HL-60 (cell line): ENCODE data around the gene DDIT3.

Source experiments
- GABPA ChIP-seq: IDR thresholded peaks from 2 replicates; pipeline ENCODE4 v1.6.1; 2012; ENCODE audit warnings: low read depth
- POLR2AphosphoS5 ChIP-seq: IDR thresholded peaks from 2 replicates; pipeline ENCODE4 v1.6.1; 2012; ENCODE audit warnings: low read depth
- SPI1 ChIP-seq: IDR thresholded peaks from 2 replicates; pipeline ENCODE4 v1.6.1; 2012; ENCODE audit warnings: low read depth, mild to moderate bottlenecking, borderline replicate concordance
- TF ChIP-seq, protein P1 (sequence below): IDR thresholded peaks from one replicate; pipeline ENCODE4 v1.5.1; 2011; ENCODE audit warnings: low read length, control low read depth, inconsistent platforms; ENCODE audit not compliant: insufficient read depth
- TF ChIP-seq, protein P2 (sequence below): IDR thresholded peaks from 2 replicates; pipeline ENCODE4 v1.6.1; 2012; ENCODE audit warnings: low read depth; ENCODE audit not compliant: insufficient replicate concordance

DNA sequence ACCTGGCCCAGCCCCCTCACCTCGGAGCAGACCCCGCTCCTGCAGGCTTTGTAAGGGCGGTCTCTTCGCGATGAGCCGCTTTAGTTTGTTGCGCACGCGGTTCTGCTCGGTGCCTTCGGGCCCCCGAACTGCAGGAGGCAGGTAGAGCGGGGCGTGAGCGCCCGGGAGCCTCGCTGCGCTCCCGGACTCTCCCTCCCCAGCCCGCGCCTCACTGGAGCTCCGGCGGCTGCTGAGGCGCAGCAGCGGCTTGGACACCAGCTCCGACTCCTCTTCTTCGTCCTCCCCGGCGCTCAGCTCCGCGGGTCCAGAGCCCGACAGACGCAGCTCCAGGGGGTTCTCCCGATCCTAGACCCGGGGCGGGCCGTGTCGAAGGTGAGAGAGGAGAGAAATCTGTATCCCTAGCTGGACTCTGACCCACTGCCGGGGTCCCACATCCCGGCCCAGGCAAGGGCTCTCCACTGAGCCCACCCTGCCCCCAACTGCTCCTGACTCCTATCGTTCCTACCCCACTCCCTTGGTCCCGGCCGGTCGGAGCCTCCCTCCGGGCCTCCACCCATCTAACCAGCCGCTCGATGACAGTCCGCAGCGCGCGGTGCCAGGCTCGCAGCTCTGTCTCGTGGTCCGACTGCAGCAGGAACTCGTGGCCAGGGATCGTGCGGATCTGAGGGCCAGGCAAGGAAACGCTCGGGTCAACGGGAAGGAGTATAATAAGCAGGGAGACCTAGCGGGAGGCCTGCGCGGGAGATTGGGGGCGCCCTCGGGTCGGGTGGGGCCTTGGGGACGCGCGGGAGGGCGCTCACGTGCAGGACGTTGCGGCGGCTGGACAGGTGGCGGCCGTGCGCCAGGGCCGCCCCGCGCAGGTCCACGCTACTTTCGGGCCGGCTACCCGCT lies 44.8 kb downstream of the DDIT3 start:
- TF ChIP-seq, protein P1, sequence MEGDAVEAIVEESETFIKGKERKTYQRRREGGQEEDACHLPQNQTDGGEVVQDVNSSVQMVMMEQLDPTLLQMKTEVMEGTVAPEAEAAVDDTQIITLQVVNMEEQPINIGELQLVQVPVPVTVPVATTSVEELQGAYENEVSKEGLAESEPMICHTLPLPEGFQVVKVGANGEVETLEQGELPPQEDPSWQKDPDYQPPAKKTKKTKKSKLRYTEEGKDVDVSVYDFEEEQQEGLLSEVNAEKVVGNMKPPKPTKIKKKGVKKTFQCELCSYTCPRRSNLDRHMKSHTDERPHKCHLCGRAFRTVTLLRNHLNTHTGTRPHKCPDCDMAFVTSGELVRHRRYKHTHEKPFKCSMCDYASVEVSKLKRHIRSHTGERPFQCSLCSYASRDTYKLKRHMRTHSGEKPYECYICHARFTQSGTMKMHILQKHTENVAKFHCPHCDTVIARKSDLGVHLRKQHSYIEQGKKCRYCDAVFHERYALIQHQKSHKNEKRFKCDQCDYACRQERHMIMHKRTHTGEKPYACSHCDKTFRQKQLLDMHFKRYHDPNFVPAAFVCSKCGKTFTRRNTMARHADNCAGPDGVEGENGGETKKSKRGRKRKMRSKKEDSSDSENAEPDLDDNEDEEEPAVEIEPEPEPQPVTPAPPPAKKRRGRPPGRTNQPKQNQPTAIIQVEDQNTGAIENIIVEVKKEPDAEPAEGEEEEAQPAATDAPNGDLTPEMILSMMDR: no peak
- TF ChIP-seq POLR2AphosphoS5 (no peak), SPI1 (no peak), GABPA (no peak)
- TF ChIP-seq, protein P2, sequence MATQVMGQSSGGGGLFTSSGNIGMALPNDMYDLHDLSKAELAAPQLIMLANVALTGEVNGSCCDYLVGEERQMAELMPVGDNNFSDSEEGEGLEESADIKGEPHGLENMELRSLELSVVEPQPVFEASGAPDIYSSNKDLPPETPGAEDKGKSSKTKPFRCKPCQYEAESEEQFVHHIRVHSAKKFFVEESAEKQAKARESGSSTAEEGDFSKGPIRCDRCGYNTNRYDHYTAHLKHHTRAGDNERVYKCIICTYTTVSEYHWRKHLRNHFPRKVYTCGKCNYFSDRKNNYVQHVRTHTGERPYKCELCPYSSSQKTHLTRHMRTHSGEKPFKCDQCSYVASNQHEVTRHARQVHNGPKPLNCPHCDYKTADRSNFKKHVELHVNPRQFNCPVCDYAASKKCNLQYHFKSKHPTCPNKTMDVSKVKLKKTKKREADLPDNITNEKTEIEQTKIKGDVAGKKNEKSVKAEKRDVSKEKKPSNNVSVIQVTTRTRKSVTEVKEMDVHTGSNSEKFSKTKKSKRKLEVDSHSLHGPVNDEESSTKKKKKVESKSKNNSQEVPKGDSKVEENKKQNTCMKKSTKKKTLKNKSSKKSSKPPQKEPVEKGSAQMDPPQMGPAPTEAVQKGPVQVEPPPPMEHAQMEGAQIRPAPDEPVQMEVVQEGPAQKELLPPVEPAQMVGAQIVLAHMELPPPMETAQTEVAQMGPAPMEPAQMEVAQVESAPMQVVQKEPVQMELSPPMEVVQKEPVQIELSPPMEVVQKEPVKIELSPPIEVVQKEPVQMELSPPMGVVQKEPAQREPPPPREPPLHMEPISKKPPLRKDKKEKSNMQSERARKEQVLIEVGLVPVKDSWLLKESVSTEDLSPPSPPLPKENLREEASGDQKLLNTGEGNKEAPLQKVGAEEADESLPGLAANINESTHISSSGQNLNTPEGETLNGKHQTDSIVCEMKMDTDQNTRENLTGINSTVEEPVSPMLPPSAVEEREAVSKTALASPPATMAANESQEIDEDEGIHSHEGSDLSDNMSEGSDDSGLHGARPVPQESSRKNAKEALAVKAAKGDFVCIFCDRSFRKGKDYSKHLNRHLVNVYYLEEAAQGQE: no peak
